ENCODE measurements around the gene MCAM.
A peak's percentile ranks its signal among the peaks of the same experiment; 100 is the strongest.

- 0 out of 2 replicates have a peak, but pooled peaks have one; percentile 15 for TF ChIP-seq CTCF (IDR thresholded peaks at IDR 0.05)
- no peak for TF ChIP-seq CREB1 (CRISPR knock-in tag; IDR thresholded peaks at IDR 0.05)
- TF ChIP-seq, protein P1, sequence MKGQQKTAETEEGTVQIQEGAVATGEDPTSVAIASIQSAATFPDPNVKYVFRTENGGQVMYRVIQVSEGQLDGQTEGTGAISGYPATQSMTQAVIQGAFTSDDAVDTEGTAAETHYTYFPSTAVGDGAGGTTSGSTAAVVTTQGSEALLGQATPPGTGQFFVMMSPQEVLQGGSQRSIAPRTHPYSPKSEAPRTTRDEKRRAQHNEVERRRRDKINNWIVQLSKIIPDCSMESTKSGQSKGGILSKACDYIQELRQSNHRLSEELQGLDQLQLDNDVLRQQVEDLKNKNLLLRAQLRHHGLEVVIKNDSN (CRISPR knock-in tag; IDR thresholded peaks at IDR 0.05), result no peak
- TF ChIP-seq TP53 (CRISPR knock-in tag; IDR thresholded peaks at IDR 0.05), result no peak
- TF ChIP-seq IRF2 (CRISPR knock-in tag; IDR thresholded peaks at IDR 0.05; ENCODE audit: borderline replicate concordance, low read depth), result no peak
Observed at GRCh38 chr11:119284344-119285157, 32.4 kb downstream of the MCAM start.

All from WTC11 (cell line).